Neural progenitor cell (in vitro differentiated cells): ENCODE measurements around the gene PSMC3IP.

ENCODE experiments used
- CTCF ChIP-seq: fragments of 200-600 bp; sonication (generic); IDR thresholded peaks from 2 replicates; pipeline ENCODE4 v1.5.1; 2017; ENCODE audit warnings: antibody characterized with exemption, mild to moderate bottlenecking
- EZH2 ChIP-seq: fragments of 200-600 bp; sonication (generic); IDR thresholded peaks from 2 replicates; pipeline ENCODE4 v1.6.1; 2017; ENCODE audit warnings: antibody characterized with exemption, mild to moderate bottlenecking, moderate library complexity
- EZH2phosphoT487 ChIP-seq: fragments of 200-600 bp; sonication (generic); IDR thresholded peaks from 2 replicates; pipeline ENCODE4 v1.6.1; 2017; ENCODE audit warnings: antibody characterized with exemption

- no peak for TF ChIP-seq CTCF
- no peak for TF ChIP-seq EZH2
- no peak for TF ChIP-seq EZH2phosphoT487
Observed at GRCh38 chr17:42537826-42538451, 39.6 kb downstream of the PSMC3IP start.
